Pancreas (tissue), 10 donors: Measurements from ENCODE around the gene KRTAP5-3. TPM values are rescaled to one million over a fixed set of nuclear protein-coding genes. Genes with fewer than 3 reads are reported as not detected.

Experiments used
- ATAC-seq, 4 donors: fragments of 200-7000 bp; cut with Tn5 transposase; one replicate each; pipeline versions ENCODE4 v1.8.0 to v1.9.1; 2020; ENCODE audit warnings: mild to moderate bottlenecking in 4 of 4, moderate library complexity in 4 of 4
- DNase-seq, 6 donors: peaks; one replicate each; pipeline ENCODE4 v3.0.0-alpha.2; 2020
- FAIRE-seq: peaks from 2 replicates; lab custom pipeline; 2012; peaks lifted over from hg19 to GRCh38; lab: Jason Lieb, UNC
- H3K27ac ChIP-seq, 4 donors: fragments of 200-600 bp; sonication (generic); 1 replicate in 3 of 4; 2 replicates in 1 of 4; pipeline versions ENCODE4 v1.5.0 to v1.8.0; 2020
- H3K27me3 ChIP-seq, 4 donors: fragments of 200-600 bp; one replicate each; pipeline ENCODE4 v1.8.0; 2021
- H3K36me3 ChIP-seq, 3 donors: fragments of 200-600 bp; sonication (generic) in 1 of 3; one replicate each; pipeline versions ENCODE4 v1.5.0 to v1.8.0; 2020 to 2021
- H3K4me1 ChIP-seq, 3 donors: fragments of 200-600 bp; one replicate each; pipeline ENCODE4 v1.8.0; 2021
- H3K4me3 ChIP-seq, 4 donors: fragments of 200-600 bp; sonication (generic) in 2 of 4; one replicate each; pipeline versions ENCODE4 v1.5.0 to v1.8.0; 2020 to 2021
- H3K9me3 ChIP-seq, 4 donors: fragments of 200-600 bp; one replicate each; pipeline ENCODE4 v1.8.0; 2021
- WGBS, 2 donors: extraction: QIAGEN DNeasy Blood & Tissue Kit; methylation state at CpG; one replicate each; pipeline ENCODE4 v1.1.7; 2013; 5-methylcytosine and 5-hydroxymethylcytosine counted together
- intact Hi-C, 3 donors: fragments of 100-400 bp; cut with DNase I; formaldehyde crosslinking; loops; one replicate each; pipeline versions ENCODE4 v1.11.1 to v1.14.2; 2022
- polyA plus RNA-seq, 2 donors: library from polyadenylated mRNA; stranded (reverse); fragments of 200-250 nt; gene quantifications; one replicate each; pipeline ENCODE4 v1.2.3, GENCODE V29; 2013
- total RNA-seq, 6 donors: library from RNA; stranded (reverse); fragmentation: NEBNext Ultra II Directional in 4 of 6; extraction: Animal tissue kit (Norgen Biotek cat#: 25700) in 4 of 6; gene quantifications; one replicate each; pipeline versions ENCODE4 v1.2.1 to v1.2.4, GENCODE V29; 2021 to 2023
- TF ChIP-seq, protein P1 (sequence below), 4 donors: fragments of 200-600 bp; sonication (generic) in 3 of 4; IDR thresholded peaks; one replicate each; pipeline versions ENCODE4 v1.5.0 to v1.8.0; 2021; ENCODE audit warnings: antibody characterized with exemption in 4 of 4
- donor health status: healthy with polysubstance abuse.
- donor health status: DM: no; HTN: no; CAD: no; lungs with moderate emphysema.
- donor health status: DM: no; HTN: no; CAD: no.
- donor health status: control.
- donor health status: control.
- donor health status: Bipolar disorder and iron deficiency.
- donor health status: DM: yes; HTN: yes; CAD: no.
- donor health status: DM: no; HTN: no; CAD: no.
- donor health status: DM: no; HTN: no; CAD: no.
- donor health status: DM: yes; HTN: yes; CAD: no.

KRTAP5-3 gene
- total and polyA plus RNA-seq, 8 donors, result not detected

DNA sequence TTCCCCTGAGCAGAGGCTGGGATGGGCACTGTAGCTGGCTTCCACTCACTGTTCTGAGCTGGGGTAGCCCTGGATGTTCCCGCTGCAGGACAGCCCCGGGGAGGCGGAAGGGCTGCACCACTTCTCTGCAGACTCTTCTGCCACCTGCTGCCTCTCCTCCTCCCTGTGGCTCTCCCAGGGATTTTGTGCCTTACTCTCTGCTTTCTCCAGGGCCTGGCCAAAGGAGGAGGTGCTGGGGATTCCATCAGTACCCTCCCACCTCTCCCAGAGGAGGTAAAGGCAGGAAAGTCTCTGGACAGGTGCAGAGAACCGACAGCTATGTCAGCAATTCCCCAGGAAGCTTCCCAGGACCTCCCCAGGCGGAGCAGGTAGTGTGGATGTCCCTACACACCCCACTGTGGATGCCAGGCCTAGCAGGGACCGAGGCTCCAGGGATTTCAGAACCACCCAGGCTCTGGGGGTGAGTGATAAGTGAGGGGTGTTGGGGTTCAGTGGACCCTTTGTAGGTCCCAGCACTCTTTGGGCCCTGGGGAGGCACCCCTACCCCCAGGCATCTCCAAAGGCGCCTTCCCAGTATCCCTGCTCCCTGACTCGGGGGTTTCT lies 47.5 kb downstream of the KRTAP5-3 start:
- WGBS, 2 donors, result 92 to 93% methylated on average over 8 of the region's 8 CpGs
- no peaks in the 10 kb centered on the region for H3K27me3 ChIP-seq
- H3K4me1 ChIP-seq, result peaks cover 15 to 30% (median 26%) of the 10 kb centered on the region in 3 donors
- H3K27ac ChIP-seq, result peak overlapping the region in 2 of 4 donors; percentile 88
- H3K36me3 ChIP-seq, result peaks cover 0 to 20% (median 0%) of the 10 kb centered on the region in 3 donors
- FAIRE-seq (no peak), DNase-seq (peak in 2 of 6 donors; percentile 23 to 43), ATAC-seq (no peak)
- intact Hi-C loops, result no loop called here
- no peak overlapping the region for H3K4me3 ChIP-seq
- TF ChIP-seq, protein P1, sequence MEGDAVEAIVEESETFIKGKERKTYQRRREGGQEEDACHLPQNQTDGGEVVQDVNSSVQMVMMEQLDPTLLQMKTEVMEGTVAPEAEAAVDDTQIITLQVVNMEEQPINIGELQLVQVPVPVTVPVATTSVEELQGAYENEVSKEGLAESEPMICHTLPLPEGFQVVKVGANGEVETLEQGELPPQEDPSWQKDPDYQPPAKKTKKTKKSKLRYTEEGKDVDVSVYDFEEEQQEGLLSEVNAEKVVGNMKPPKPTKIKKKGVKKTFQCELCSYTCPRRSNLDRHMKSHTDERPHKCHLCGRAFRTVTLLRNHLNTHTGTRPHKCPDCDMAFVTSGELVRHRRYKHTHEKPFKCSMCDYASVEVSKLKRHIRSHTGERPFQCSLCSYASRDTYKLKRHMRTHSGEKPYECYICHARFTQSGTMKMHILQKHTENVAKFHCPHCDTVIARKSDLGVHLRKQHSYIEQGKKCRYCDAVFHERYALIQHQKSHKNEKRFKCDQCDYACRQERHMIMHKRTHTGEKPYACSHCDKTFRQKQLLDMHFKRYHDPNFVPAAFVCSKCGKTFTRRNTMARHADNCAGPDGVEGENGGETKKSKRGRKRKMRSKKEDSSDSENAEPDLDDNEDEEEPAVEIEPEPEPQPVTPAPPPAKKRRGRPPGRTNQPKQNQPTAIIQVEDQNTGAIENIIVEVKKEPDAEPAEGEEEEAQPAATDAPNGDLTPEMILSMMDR (IDR thresholded peaks at IDR 0.05), result no peak
- no peaks in the 10 kb centered on the region for H3K9me3 ChIP-seq

GRCh38 chr11:1560002-1560648 lies 48.1 kb downstream of the KRTAP5-3 start:
- peak overlapping the region; percentile 87 to 90 (median 88) for H3K27ac ChIP-seq
- WGBS, 2 donors, result 84% methylated on average over 15 of the region's 15 CpGs
- ATAC-seq, result no peak
- intact Hi-C loops, result no loop called here
- peak in 4 of 6 donors; percentile 18 to 82 (median 44) for DNase-seq
- FAIRE-seq, result no peak
- no peak overlapping the region for H3K4me3 ChIP-seq
- no peaks in the 10 kb centered on the region for H3K27me3 ChIP-seq
- peaks cover 0 to 20% (median 0%) of the 10 kb centered on the region in 3 donors for H3K36me3 ChIP-seq
- TF ChIP-seq, protein P1 (IDR thresholded peaks at IDR 0.05), result no peak
- H3K4me1 ChIP-seq, result peaks cover 17 to 28% (median 23%) of the 10 kb centered on the region in 3 donors
- no peaks in the 10 kb centered on the region for H3K9me3 ChIP-seq

- DNase-seq (peak; percentile 93 to 100 (median 99)), ATAC-seq (peak; percentile 81 to 92 (median 90)), FAIRE-seq (no peak)
- H3K27me3 ChIP-seq, result no peaks in the 10 kb centered on the region
- H3K9me3 ChIP-seq, result no peaks in the 10 kb centered on the region
- 11 to 13% methylated on average over 29 of the region's 29 CpGs for WGBS, 2 donors
- intact Hi-C loops, result no loop called here
- TF ChIP-seq, protein P1 (IDR thresholded peaks at IDR 0.05), result no peak
- peaks cover 20 to 31% (median 24%) of the 10 kb centered on the region in 3 donors for H3K4me1 ChIP-seq
- H3K4me3 ChIP-seq, result peak overlapping the region in 1 of 4 donors; percentile 4
- H3K27ac ChIP-seq, result peak overlapping the region; percentile 87 to 90 (median 88)
- peaks cover 0 to 20% (median 0%) of the 10 kb centered on the region in 3 donors for H3K36me3 ChIP-seq
Measured at GRCh38 chr11:1559111-1559951, 48.9 kb downstream of the KRTAP5-3 start.

- FAIRE-seq, result no peak
- WGBS, 2 donors, result 30 to 35% methylated on average over 12 of the region's 12 CpGs
- no peaks in the 10 kb centered on the region for H3K27me3 ChIP-seq
- peaks cover 20 to 33% (median 24%) of the 10 kb centered on the region in 3 donors for H3K4me1 ChIP-seq
- peaks cover 0 to 20% (median 0%) of the 10 kb centered on the region in 3 donors for H3K36me3 ChIP-seq
- H3K9me3 ChIP-seq, result no peaks in the 10 kb centered on the region
- peak overlapping the region; percentile 87 to 90 (median 88) for H3K27ac ChIP-seq
- ATAC-seq, result no peak
- peak in 1 of 6 donors; percentile 40 for DNase-seq
- TF ChIP-seq, protein P1 (IDR thresholded peaks at IDR 0.05), result no peak
- peak overlapping the region in 1 of 4 donors; percentile 4 for H3K4me3 ChIP-seq
- intact Hi-C loops, result no loop called here
Measured at GRCh38 chr11:1558775-1559110, 49.5 kb downstream of the KRTAP5-3 start.
